T follicular helper cell (primary cell): ENCODE measurements around the gene MYL9.
A peak's percentile ranks its signal among the peaks of the same experiment; 100 is the strongest.
"Not testable (repeated sequence)": the region's sequence is repeated elsewhere in the genome, so short reads cannot be mapped to it uniquely, and the experiment has no call there.

Experiments used
- DNase-seq: peaks from one replicate; pipeline ENCODE4 v3.0.0-alpha.2; 2020; ENCODE audit warnings: low read depth

MYL9 gene

DNA sequence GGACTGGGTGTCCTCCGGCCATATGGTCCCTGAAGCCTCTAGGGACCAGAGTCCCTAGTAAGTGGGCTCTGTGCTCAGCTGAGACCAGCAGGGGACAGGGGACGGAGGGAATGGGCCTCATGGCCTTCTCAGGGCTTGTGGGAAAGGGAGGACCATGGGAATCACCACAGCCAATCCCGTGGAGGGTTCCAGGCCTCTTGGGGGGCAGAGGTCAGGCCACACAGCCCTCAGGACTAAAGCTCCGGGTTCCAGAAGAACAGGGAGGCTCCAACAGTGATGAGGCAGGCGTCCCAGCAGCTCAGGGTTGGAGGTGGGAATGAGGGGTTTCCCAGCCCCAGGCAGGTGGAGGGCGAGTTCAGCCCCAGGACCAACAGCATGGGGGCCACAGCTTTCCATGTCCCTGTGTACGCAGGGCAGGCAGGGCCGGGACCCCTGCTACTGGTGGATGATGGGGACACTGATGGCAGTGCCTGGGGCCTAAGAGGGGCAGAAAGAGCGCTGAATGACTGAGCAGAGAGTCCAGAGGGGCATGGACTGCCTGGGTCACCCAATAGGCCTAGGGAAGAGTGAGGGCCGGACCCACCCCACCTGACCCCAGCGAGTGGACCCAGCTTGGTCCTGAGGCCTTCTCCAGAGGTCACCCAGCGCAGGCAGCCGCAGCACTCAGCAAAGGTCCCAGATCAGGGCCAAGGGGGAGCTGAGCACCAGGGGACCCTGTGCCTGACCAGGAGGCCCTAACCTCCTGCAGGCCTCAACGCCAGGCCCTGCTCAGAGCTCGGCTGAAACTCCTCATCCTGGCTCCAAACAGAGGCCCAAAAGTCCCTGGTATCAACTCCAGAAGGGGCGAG is 8.8 kb downstream of the MYL9 start:
- DNase-seq, result no peak

DNA sequence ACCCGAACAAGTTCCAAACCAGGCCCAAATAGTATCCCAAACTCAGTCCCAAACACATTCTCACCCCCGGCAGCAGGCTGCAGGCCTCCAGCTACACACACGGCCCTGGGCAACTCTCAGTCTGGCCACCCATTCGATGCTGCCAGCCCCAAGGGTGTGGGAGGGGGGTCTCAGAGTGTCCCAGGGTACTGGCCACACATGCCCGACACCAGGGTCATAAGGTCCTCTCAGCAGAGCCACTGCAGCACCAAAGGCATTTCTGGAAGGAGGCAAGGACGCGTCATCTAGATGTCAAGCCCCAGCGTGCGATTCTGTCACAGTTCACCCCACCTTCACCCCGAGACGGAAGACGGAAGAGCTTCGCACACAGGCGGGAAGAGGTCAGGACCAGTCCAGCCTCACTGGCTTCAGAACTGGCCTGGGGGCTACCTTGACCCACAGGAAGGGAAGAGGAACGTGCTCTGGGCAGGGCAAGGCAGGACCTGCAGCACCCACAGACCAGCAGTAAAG is 9.5 kb downstream of the MYL9 start:
- no peak for DNase-seq

DNA sequence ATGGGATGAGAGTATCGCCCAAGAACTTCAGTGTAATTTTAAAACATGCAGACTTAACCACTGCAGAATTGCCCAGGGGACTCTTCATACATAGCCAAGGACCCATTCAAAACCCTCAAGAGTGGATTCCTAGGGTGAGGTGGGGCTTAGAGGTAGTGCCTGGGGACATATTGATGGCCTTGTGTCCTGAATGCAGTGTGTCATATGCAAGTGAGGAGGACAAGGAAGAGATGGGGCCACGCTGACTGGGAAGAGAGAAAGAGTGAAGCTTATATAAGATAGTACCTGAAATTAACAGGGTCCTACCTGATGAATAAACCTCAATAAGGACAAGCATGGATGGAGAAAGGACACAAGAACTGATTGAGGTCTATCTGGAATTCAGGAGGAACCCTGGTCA is 13.9 kb downstream of the MYL9 start:
- DNase-seq, result no peak

DNA sequence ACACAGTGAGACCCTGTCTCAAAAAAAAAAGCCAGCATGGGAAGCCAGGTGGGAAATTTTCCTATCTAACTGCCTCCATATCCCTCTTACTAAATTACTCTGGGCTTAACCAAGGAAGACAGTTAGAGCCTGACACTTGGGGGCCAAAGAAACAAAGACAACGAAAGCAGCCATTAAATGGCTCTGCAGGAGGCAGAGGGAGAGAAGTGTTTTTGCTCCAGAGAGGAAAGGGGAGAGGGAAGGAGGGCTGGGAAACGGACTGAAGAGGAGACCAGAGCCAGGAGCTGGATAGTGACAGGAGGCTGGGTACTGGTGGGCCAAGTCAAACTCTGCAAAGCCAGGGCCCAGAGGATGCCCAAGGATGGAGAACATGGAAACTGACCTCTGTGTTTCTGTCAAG is 21.4 kb downstream of the MYL9 start:
- no peak for DNase-seq

DNA sequence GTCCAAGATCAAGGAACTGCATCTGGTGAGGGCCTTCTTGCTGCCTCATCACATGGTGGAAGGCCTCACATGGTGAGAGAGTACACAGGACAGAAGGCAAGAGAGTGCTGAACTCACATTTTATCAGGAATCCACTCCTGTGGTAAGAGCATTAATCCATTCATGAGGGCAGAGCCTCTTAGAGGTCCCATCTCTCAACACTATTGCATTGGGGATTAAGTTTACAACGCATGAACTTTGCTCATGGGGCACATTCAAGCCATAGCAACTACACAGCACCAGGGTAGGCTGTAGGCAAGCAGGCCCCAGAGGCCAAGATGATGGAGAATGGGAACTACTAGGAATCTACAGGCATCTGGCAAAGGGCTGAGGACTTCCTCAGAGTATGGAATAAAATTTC is 22.1 kb downstream of the MYL9 start:
- DNase-seq, result no peak

DNA sequence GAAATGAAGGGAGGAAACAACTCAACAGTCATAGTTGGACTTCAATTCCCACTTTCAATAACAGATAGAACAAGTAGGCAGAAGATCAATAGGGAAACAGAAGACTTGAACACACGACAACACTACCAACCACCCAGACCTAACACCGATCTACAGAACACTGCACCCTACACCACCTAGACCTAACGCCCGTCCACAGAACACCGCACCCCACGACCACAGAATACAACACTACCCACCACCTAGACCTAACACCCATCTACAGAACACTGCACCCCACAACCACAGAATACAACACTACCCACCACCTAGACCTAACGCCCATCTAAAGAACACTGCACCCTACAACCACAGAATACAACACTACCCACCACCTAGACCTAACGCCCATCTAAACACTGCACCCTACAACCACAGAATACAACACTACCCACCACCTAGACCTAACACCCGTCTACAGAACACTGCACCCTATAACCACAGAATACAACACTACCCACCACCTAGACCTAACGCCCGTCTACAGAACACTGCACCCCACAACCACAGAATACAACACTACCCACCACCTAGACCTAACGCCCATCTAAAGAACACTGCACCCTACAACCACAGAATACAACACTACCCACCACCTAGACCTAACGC is 22.9 kb downstream of the MYL9 start:
- DNase-seq, result not testable (repeated sequence)

DNA sequence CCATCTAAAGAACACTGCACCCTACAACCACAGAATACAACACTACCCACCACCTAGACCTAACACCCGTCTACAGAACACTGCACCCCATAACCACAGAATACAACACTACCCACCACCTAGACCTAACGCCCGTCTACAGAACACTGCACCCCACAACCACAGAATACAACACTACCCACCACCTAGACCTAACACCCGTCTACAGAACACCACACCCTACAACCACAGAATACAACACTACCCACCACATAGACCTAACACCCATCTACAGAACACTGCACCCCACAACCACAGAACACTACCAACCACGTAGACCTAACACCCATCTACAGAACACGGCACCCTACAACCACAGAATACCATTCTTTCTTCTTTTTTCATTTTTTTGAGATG is 23.4 kb downstream of the MYL9 start:
- DNase-seq, result not testable (repeated sequence)

DNA sequence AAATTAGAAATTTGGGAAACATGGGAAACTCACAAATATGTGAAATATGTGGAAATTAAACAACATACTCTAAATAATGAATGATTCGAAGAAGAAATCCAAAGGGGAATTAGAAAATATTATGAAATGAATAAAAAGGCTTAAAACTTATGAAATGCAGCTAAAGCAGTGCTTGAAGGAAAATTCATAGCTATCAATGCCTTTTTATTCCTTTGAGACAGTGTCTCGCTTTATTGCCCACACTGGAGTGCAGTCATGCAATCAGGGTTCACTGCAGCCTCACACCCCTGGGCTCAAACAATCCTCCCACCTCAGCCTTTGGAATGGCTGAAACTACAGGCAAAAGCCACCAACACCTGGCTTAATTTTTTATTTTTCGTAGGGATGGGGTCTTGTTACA is 24.2 kb downstream of the MYL9 start:
- DNase-seq, result no peak

DNA sequence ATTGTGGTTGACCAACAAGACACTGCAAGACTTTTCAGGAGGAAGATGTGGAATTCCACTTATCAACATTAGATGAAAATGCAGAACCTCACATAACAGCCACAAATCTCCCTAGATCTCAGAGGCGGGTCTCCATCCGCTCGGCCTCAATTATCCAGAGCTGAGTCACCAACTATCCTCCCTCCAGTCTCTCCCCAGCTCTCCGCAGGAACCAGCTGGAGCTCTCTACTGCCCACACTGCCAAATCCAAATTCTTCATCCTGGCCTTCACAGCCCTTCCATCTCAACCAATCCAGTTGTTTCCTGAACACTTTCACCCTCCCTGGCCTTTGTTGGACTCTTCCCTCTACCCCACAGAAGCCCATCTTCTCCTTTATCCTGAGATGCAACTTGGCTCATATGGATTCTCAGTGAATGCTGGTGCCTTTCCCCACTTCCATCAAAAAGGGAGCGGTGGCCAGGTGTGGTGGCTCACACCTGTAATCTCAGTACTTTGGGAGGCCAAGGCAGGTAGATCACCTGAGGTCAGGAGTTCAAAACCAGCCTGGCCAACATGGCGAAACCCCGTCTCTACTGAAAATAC is 28.6 kb downstream of the MYL9 start:
- DNase-seq, result no peak

DNA sequence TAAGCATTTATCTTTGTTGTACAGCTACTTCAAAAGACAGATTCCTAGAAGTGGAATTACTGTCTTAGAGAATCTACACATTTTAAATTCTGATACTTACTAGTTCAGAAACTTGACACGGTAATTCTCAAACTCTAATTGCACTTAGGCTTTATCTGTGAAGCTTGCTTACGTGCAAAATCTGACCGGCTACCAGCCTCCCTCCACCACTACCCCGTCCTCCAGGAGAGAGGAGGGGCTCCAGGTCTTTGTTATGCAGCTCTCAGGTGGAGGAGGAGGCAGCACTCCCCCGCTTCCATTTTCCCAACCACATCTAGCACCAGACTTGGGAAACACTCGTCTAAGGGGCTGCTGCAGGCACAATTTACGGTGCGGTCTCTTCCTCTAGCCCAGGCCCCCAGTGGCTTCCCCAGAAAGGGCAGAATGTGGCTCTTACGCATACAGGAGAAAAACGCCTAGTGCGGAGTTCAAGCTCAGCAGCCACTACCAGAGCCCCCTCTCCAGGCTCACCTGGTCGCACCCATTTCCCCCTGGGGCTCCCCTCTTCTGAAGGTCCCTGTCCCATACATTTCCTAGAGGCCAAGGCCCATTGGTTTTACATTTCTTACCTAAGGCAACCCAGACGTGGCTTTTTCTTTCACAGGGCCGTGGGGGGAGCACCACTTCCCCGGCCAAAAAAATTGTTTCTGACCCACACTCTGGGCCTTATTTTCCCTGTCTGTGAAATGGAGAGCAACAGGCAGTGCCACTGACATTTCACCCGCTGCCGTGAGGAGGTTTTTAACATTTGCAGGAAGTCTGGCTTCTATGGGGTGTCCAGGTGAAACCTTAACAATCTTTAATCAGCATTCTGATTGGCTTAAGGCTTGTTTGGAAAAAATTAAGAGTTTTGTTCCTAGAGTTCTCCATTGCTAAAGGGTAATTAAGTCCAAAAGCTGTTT is 30.5 kb downstream of the MYL9 start:
- no peak for DNase-seq

DNA sequence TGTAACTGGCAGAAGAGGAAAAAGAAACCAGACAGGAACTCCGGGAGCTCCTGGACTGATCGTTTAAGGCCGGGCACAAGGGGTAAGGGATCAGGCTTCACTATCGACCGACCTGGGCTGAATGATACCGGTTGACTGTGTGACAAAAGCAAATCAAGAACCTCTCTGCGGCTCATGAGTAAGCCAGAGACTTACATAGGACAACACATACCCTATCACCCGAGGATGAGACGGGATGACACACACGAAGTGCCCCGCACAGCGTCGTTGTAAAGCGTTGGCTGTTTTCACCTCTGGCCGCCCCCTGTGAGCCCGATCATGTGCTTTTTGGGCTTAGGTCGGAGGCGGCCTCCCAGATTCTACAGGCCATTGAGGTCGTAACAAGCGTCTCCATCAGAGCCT is 31.4 kb downstream of the MYL9 start:
- peak; percentile 55 for DNase-seq

DNA sequence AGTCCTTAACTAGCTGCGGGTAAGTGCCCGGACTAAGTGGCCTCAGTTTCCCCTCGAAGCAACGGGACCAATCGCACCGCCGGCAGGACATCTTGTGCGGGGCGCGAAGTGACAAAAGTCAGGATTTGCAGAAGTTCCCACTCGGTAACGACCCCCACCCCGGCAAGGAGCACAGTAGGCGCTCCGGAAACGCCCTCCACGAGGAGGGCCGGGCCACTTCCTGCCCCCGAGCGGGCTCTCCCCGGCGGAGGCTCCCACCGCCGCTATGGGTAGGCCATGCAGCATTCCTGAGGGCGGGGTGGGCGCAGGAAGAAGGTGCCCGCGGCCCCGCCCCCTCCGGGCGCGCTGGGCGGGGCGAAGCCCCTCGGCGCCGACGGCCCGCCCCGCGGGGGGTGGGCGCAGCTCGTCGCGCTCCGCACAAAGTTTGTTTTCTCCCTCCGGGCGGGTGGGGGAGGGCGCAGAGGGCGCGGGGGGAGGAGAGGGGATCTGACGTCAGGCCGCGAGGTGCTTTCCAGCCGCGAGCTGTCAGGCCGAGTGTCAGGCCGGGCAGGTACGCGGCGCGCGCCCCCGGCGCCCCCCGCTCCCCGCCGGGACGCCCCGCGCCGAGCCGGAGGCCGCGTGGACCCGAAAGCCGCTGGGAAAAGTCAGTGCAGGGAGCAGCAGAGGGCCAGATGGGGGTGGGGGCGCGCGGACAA is 31.9 kb downstream of the MYL9 start, which contains the start of gene TGIF2:
TGIF2 (plus strand) TSS at position 495 of the 695 bp plus-strand sequence. CDS start 5,178 bp downstream, outside the sequence.
- peak; percentile 90 for DNase-seq

DNA sequence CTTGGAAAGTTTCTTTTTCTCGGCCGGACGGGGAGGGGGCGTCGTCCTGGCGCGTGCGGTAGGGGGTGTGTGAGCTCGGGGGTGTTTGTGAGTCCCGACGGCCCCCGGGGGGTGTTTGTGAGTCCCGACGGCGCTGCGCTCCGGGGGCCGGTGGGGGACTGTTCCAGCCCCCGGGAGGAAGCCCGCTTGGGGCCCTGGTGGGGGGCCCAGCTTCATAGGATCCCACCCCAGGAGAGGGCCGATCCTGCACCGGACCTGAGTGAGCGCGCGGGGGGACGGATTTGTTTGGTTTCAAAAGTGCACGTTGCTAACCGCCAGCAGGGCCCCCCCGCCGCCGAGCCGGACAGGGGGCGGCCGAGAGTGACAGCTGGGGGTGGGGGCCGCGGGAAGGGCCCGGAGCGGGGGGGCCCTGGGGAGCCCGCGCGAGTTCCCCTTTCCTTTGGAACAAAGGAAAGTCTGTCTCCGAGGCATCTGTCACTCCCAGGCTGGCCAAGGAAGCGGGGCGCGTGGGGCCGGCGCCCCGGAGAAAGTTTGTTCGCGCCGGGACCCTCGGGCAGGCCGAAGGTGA is 32.6 kb downstream of the MYL9 start:
- peak; percentile 26 for DNase-seq

DNA sequence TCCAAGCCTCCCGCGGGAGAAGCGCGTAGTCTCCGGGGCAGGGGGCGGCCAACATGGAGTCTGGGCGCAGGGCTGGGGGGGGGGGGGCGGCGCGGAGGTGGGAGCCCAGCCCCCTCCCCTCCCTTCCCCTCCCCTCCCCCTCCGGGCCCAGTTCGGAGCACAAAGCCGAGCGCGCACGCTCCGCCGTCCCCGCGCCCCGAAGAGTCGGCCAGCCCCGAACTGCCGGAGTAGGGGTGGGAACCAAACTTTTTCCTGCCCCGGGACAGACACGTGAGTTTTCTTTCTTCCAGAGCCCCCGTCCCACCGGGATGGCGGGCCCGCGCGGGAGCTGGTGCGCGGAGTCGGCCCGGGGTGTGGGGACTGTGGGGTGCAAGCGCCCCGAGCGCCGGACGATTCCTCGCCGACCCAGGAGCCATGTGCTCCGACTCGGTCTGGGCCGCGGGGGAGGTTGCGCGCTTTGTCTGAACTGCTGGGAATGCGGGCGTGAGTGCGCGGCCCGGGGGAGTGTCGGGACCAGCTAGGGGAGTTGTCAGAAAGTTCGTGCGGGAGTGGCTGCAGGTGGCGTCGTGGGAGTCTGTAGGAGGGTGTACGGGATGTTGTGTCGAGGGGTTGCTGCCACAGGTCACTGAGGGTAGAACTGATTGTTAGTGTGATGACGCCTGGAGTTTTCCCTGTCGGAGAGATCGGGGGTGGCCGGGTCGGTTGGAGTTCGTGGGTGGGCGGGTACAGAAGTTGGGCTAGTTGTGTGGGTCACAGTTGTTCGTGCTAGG is 33.2 kb downstream of the MYL9 start:
- DNase-seq, result peak; percentile 47

DNA sequence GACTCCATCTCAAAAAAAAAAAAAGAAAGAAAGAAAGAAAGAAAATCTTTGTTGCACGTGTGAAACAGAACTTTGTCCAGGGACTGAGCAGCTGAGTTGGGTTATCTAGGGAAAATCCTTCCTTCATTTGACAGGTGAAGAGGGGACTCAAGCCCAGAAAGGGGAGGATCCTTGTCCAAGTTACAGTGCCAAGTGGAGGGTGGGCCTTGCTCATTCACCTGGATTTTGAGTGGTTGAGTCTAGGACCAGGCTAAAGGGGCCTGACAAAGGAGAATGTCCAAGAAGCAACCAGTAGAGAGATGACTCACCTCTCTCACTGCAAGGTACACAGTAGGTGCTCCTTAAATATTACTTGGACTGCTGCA is 34.7 kb downstream of the MYL9 start:
- DNase-seq, result no peak

DNA sequence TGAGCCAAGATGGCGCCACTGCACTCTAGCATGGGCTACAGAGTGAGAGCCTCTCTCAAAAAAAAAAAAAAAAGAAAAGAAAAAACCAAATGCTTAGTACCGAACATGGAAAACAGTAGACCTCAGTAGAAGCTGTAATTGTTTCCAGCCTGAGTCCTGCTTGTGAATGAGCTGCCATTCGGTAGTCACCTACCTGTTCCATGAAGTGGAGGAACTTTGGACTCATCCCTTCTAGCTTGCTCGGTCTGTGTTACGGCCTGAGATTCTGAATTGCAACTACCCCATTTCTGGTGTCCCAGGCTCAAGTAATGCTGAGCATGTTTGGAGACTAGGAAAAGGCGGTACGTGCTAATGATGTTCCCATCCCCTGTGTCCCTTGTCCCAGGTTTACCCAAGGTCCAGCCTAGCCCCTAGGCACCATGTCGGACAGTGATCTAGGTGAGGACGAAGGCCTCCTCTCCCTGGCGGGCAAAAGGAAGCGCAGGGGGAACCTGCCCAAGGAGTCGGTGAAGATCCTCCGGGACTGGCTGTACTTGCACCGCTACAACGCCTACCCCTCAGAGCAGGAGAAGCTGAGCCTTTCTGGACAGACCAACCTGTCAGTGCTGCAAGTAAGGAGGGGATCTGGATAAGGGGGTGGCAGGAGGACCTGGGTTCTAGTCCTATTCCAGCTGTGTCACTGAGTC is 37.2 kb downstream of the MYL9 start:
- no peak for DNase-seq

DNA sequence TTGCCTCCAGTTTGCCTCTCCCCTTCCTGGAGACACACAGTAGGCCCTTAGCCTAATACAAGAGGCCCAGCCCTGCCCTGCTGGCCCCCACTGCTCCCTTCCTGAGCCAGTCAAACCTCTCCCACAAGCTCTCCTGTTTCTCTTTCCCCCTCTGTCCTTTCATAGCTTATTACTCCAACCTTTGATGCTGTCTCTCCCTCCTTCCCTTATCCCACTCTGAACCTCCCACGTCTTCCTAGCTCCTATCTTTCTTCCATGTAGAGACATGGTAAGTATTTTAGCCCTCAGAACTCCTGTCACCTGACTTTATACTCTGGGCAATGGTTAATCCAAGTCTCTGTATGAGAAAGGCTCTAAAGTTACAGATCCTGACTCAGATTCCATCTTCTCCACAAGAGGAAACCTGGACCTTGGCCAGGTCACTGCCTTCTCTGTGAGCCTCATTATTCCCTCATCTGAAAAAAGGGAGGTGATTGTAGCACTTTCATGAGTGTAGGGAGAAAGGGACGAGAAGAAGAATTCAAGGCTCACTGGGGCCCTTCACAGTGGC is 38.8 kb downstream of the MYL9 start:
- DNase-seq, result no peak

DNA sequence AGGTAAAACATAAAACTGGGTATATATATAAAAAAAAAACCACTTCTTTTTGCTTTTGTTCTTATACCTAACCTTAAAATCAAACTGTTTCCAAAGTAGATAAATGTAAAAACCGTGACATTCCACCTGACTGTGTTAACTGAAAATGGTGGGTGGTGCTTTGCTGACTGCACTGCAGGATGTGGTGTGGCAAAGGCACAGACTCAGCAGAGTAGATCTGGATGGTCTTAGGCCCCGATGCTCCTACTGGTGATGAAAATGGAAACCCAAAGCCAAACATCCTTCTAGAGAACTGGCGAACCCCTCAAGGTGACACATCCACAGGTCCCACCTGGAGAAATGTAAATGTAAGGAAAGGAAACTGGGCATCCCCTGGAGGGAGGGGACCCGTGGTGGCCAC is 41.0 kb downstream of the MYL9 start:
- DNase-seq, result no peak

DNA sequence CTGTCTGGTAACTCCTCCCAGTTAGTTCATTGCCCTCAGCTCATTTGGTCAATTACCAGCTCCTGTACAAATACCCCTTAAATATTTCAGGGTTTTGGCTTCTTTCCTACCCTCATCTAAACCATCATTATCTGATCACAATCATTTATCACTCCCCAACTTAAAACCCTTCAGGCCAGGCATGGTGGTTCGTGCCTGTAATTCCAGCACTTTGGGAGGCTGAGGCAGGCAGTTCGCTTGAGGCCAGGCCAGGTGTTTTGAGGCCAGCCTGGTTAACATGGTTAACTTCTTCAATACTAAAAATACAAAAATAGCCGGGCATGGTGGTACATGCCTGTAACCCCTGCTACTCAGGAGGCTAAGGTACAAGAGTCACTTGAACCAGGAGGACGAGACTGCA is 41.5 kb downstream of the MYL9 start:
- no peak for DNase-seq
